GM06990 (cell line): ENCODE results near the gene DPH3.

Experiments used
- DNase-seq: peaks from one replicate; pipeline ENCODE4 v3.0.0-alpha.2; 2011; ENCODE audit not compliant: insufficient read length; ENCODE audit errors: extremely low read depth
- H3K27me3 ChIP-seq: replicated peaks from 2 replicates; pipeline ENCODE4 v1.6.0; 2011; ENCODE audit warnings: low read length; ENCODE audit not compliant: control insufficient read depth, insufficient read depth
- H3K36me3 ChIP-seq: 2 replicates; pipeline ENCODE4 v1.5.1; 2011; ENCODE audit warnings: low read length; ENCODE audit not compliant: control insufficient read depth, insufficient read depth
- H3K4me3 ChIP-seq: replicated peaks from 2 replicates; pipeline ENCODE4 v1.5.1; 2011; ENCODE audit warnings: low read depth, mild to moderate bottlenecking, control low read depth, low read length
- TF ChIP-seq, protein P1 (sequence below): IDR thresholded peaks from 2 replicates; pipeline ENCODE4 v1.5.1; 2011; ENCODE audit warnings: low read length, control low read depth, mild to moderate bottlenecking, inconsistent platforms; ENCODE audit not compliant: insufficient read depth, poor library complexity, severe bottlenecking

DPH3 gene

DNA sequence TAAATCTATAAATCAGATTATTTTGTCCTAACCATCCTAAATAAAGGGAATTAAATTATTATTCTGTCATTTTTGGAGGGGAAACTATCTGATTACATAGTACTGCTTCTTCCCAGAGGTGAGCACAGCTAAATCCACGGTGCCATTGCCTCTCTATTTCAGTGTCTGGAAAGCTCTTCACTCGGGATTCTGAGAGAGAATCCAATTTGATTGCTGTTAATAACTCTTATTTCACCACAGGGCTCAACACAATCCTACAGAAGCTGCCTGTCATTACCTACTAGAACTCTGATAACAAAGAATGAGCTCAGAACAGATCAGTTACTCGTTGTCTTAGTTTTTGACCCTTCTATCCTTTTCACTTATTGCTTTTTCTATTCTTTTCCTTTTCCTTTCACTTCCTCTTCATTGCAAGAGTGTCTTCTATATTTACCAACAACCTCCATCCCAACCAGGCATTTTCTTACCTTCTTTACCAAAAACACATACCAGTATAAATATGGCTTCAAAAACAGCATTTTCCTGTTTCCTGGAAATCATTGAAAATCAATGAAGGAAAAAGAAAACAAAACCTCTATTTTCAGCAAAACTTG, 30.7 kb upstream of the DPH3 start:
- no peak for DNase-seq
- 0 out of 2 replicates have a peak, but pooled peaks cover 1% of the 10 kb centered on the region for H3K36me3 ChIP-seq
- TF ChIP-seq, protein P1, sequence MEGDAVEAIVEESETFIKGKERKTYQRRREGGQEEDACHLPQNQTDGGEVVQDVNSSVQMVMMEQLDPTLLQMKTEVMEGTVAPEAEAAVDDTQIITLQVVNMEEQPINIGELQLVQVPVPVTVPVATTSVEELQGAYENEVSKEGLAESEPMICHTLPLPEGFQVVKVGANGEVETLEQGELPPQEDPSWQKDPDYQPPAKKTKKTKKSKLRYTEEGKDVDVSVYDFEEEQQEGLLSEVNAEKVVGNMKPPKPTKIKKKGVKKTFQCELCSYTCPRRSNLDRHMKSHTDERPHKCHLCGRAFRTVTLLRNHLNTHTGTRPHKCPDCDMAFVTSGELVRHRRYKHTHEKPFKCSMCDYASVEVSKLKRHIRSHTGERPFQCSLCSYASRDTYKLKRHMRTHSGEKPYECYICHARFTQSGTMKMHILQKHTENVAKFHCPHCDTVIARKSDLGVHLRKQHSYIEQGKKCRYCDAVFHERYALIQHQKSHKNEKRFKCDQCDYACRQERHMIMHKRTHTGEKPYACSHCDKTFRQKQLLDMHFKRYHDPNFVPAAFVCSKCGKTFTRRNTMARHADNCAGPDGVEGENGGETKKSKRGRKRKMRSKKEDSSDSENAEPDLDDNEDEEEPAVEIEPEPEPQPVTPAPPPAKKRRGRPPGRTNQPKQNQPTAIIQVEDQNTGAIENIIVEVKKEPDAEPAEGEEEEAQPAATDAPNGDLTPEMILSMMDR = no peak
- no peaks in the 10 kb centered on the region for H3K27me3 ChIP-seq
- H3K4me3 ChIP-seq = no peak overlapping the region

DNA sequence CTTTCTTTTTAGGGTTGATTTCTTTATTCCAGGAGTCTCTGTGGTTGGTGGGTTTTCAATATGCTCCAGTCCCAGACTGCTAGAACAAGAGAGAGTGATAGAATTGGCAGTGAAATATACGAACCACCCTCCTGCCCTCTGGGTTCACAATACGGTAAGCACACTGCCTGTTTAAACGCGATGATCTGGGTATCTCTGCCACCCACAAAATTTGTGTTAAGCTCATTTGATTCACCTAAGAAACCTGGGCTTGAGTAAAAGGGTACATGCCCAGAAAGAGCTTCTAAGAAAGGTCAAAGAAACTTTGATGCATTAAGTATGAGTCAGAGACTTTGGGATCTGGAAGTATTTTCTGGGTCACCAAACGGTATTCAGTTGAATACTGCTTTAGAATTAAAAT, 30.1 kb upstream of the DPH3 start:
- Histone ChIP-seq H3K36me3 (peaks cover 1% of the 10 kb centered on the region; the same call in 1 of the 2 replicates), H3K27me3 (no peaks in the 10 kb centered on the region), H3K4me3 (no peak overlapping the region)
- TF ChIP-seq, protein P1 = no peak
- DNase-seq = no peak

DNA sequence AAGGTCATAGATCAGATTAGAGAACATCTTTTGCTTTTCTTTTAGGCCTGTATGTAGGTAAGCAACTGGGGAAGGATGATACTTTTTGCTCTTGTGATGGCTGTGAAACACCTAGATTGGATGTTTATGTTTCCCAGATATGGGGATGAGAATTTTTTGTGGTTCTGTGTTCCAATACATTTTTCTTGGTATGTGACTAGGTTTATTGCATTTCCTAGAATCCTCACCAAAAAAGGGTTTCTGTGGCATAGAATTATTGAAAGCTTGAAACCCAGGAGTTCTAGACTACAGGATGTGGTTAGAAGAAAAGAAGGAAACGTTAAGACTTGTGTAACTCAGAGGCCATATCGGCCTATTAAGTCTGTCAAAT, 26.1 kb upstream of the DPH3 start:
- H3K36me3 ChIP-seq = peaks cover 1% of the 10 kb centered on the region; the same call in 1 of the 2 replicates
- H3K4me3 ChIP-seq = no peak overlapping the region
- H3K27me3 ChIP-seq = no peaks in the 10 kb centered on the region
- DNase-seq = no peak
- TF ChIP-seq, protein P1 = no peak

DNA sequence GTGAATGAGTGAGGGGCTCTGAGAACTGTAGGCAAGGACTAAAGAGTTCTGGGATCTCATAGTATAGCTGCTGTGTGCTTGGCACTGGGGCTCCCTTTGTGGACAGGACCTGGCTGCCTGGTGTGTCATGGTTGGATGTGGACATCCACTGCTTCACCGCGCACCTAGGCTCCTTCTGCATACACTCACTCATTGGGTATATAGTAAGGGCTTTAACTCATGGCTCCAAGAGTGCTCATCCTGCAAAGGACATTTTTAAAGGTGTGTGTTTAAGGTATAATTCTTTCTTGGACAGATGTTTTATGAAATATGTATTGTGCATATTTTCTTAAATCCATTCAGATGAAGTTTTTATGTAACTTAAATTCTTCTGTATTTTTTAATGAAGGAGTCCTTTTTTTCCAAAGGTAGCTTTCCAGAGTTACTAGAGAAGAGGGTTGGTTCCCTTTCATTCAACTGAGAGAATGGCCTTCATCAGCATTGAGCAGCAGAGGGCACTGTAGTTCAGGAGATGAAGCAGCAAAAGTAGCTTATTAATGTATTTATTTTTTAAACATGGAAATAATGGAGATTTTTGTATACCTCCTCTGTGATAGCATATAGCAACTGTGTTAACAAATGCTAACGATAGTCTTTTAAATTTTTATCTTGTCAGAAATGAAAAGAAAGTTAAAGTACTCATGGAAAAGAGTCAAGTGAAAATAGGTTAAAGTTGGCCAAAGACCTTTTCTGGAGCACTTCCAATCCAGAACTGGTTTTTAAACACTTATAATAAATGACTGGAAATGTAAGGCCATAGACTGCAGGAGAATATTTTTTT, 25.5 kb upstream of the DPH3 start:
- H3K27me3 ChIP-seq = no peaks in the 10 kb centered on the region
- no peak overlapping the region for H3K4me3 ChIP-seq
- no peak for DNase-seq
- TF ChIP-seq, protein P1 = peak; percentile 81
- peaks cover 1% of the 10 kb centered on the region; the same call in 1 of the 2 replicates for H3K36me3 ChIP-seq

DNA sequence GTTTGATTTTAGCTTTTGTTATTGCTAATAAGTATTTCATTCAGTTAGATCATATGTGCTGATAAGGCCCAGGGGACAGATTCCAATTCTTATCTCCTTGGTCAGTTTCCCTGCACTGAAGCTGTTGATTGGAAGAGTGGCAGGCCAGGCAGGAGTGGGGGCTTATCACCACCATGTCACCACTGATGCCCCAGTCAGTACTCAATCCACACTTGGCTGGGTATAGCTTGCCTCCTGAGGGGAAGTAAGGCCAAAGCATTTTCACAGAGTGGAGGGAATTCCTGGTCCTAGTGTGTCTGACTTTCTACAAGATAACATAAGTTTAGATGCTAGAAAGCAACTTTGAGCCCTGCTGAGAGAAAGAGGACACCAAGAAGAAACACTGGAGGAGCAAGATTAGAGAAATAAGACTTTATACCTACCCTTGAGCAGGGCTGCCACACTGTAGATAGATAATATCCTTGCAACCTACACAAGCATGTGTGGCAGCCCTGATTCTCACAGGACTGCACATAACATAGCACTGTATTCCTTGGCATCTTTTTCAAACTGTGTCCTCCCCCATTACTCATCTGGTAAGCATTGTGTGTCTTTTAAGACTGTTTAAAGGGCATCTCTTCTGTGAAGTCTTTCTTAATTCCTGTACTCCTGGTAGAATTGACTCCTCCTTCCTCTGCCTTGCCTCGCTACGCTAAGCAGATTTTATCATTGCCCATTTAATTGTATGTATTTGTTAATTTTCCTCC, 24.6 kb upstream of the DPH3 start:
- Histone ChIP-seq H3K27me3 (no peaks in the 10 kb centered on the region), H3K4me3 (no peak overlapping the region), H3K36me3 (no peaks in the 10 kb centered on the region; the same call in 1 of the 2 replicates)
- no peak for DNase-seq
- TF ChIP-seq, protein P1 = no peak
